ENCODE results near the gene CCDC38.

CCDC38 gene

DNA sequence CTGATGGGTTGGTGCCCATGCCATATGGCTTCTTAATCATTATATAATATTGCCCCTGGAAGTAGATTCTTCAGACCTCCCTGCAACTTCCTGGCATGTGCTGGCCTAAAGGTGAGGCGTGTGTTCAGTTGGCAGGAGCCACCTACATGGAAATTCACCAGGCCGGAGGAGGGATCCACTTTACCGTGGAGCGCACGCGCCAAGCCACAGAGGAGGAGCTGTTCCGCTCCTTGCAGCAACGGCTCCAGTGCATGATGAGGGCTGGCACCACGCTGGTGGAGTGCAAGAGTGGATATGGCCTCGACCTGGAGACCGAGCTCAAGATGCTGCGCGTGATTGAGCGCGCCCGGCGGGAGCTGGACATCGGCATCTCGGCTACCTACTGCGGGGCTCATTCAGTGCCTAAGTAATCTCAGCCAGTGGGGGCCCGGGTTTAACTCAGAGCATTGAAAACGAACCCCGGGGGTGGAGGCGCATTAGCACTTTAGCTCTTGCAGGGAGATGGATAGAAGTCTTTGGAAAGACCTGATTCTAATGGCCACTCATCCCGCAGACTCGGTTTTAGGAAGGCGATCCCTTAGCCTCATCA is 14.2 kb upstream of the CCDC38 start:
- Histone ChIP-seq H3K4me3 (ENCODE audit: low read depth, low read length) (no peak overlapping the region), H3K36me3 (no peaks in the 10 kb centered on the region), H3K27me3 (no peaks in the 10 kb centered on the region), H3K4me1 (no peaks in the 10 kb centered on the region), H3K9me3 (no peaks in the 10 kb centered on the region)
- TF ChIP-seq, protein P1, sequence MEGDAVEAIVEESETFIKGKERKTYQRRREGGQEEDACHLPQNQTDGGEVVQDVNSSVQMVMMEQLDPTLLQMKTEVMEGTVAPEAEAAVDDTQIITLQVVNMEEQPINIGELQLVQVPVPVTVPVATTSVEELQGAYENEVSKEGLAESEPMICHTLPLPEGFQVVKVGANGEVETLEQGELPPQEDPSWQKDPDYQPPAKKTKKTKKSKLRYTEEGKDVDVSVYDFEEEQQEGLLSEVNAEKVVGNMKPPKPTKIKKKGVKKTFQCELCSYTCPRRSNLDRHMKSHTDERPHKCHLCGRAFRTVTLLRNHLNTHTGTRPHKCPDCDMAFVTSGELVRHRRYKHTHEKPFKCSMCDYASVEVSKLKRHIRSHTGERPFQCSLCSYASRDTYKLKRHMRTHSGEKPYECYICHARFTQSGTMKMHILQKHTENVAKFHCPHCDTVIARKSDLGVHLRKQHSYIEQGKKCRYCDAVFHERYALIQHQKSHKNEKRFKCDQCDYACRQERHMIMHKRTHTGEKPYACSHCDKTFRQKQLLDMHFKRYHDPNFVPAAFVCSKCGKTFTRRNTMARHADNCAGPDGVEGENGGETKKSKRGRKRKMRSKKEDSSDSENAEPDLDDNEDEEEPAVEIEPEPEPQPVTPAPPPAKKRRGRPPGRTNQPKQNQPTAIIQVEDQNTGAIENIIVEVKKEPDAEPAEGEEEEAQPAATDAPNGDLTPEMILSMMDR (IDR thresholded peaks at IDR 0.05; ENCODE audit: low read depth, low read length), result no peak
- no peak for DNase-seq

DNA sequence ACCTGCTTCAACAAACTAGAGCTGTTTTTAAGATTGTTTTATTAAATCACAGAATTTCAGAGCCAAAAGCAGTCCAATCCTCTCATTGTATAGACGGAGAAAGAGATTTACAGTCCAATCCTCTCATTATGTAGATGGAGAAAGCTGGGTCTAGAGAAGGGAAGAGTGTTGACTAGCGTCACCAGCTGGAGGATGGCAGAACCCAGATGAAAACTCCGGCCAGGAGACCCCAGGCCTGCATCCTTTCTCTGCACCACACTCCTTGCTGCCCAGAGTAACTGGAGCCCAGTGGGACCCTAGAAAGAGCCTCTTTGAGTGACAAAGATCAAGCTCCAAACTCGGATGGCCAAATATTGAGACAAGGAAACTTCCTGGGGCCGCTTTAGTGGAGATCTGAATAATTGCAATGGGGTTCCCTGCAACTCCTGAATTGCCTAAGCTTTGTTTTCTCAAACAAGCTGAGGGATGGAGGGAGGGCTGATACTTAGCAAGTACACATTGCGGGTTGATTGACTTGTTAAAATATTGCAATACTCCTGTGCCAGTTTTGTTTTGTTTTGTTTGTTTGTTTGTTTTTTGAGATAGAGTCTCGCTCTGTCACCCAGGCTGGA is 13.2 kb upstream of the CCDC38 start:
- no peaks in the 10 kb centered on the region for H3K27me3 ChIP-seq
- TF ChIP-seq, protein P1 (IDR thresholded peaks at IDR 0.05; ENCODE audit: low read depth, low read length), result no peak
- H3K36me3 ChIP-seq, result no peaks in the 10 kb centered on the region
- no peak for DNase-seq
- no peak overlapping the region for H3K4me3 ChIP-seq (ENCODE audit: low read depth, low read length)
- no peaks in the 10 kb centered on the region for H3K4me1 ChIP-seq
- H3K9me3 ChIP-seq, result no peaks in the 10 kb centered on the region

DNA sequence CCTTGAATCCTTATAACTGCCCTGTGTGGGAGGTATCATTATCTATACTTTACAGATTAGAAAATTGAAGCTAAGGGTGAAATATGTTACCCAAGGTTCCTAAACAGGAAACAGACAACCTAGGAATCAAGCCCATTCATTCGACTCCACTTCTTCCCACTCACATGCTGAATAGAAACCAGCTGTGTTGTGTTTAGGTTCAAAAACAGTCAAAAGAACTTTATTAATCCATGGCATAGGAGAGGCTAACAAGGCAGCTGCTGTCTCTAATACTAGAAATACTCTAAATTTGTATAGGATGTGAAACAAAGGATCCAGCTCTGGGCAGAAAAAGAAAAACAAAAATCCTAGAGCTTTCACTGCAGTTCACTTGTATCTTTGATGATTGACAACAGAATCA is 10.6 kb upstream of the CCDC38 start:
- Histone ChIP-seq H3K4me1 (no peaks in the 10 kb centered on the region), H3K27me3 (peaks cover 10% of the 10 kb centered on the region), H3K36me3 (no peaks in the 10 kb centered on the region), H3K4me3 (ENCODE audit: low read depth, low read length) (no peak overlapping the region), H3K9me3 (no peaks in the 10 kb centered on the region)
- TF ChIP-seq, protein P1 (IDR thresholded peaks at IDR 0.05; ENCODE audit: low read depth, low read length), result no peak
- DNase-seq, result no peak

DNA sequence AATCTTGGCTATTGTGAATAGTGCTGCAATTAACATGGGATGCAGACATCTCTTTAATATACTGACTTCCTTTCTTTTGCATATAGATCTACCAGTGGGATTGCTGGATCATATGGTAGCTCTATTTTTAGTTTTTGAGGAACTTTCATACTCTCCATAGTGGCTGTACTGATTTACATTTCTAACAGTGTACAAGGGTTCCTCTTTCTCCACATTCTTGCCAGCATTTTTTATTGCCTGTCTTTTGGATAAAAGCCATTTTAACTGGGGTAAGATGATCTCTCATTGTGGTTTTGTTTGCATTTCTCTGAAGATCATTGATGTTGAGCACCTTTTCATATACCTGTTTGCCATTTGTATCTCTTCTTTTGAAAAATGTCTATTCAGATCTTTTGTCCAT is 9.1 kb upstream of the CCDC38 start:
- no peaks in the 10 kb centered on the region for H3K4me1 ChIP-seq
- no peak for DNase-seq
- H3K36me3 ChIP-seq, result no peaks in the 10 kb centered on the region
- no peak overlapping the region for H3K4me3 ChIP-seq (ENCODE audit: low read depth, low read length)
- no peaks in the 10 kb centered on the region for H3K9me3 ChIP-seq
- TF ChIP-seq, protein P1 (IDR thresholded peaks at IDR 0.05; ENCODE audit: low read depth, low read length), result no peak
- H3K27me3 ChIP-seq, result peaks cover 10% of the 10 kb centered on the region

DNA sequence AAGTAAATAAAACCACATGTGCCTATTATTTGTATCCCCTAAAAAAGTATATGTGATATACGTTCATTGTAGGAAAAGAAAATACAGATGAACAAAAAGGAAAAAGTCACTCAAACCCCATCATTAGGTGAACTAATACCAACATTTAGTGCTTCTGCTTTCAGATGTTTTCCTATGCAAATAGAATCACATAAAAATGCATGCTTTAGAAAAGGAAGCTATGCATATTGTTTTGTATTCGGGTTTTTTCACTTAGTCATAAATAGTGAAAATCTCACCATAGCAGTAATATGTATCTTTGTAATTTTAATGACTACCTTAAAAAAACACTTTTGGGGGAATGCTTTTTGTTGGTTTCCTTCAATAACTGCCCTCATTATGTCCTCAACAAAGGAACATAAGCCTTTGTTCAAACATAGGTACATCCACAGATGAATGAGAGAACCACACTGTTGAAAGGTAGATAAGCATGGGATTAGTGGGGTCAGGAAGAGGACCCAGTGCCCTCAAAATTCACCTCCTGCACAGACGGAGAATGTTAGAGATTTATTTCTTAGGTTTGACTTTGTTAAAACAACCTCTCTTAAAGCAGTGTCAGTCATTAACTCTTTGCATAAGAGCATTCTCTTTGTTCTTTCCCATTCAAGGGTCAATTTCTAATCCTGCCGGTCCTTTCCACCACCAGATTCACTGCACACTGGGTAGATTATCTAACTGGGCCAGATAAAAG is 7.2 kb upstream of the CCDC38 start:
- no peak for DNase-seq

More for the DNA sequence above, 7.2 kb upstream of the CCDC38 start:
- Histone ChIP-seq H3K27me3 (peaks cover 14% of the 10 kb centered on the region), H3K4me3 (ENCODE audit: low read depth, low read length) (no peak overlapping the region), H3K4me1 (no peaks in the 10 kb centered on the region), H3K36me3 (no peaks in the 10 kb centered on the region), H3K9me3 (no peaks in the 10 kb centered on the region)
- TF ChIP-seq, protein P1 (IDR thresholded peaks at IDR 0.05; ENCODE audit: low read depth, low read length), result no peak

Measured in BE2C (cell line).